ENCODE results near the gene ASCL4. TPM values are rescaled to one million over a fixed set of nuclear protein-coding genes. Genes with fewer than 3 reads are reported as not detected.

ASCL4 gene
- total RNA-seq, 1 donor from 2014 or later = not detected

DNA sequence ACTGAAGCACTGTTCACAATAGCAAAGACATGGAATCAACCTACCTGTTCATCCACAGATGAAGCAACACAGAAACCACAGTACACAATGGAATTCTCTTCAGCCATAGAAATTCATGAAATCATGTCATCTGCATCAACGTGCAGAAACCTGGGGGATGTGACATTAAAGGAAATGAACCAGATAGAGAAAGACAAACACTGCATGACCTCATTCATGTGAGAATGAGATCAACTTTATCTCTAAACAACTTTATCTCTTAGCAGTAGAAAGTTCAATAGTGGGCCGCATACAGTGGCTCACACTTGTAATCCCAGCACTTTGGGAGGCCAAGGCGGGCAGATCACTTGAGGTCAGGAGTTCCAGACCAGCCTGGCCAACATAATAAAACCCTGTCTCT, 19.9 kb downstream of the ASCL4 start:
- Mint-ChIP-seq H3K4me3 (ENCODE audit: unreplicated experiment) (no peak overlapping the region), H3K4me1 (ENCODE audit: low read depth, unreplicated experiment) (no peaks in the 10 kb centered on the region), H3K9me3 (ENCODE audit: unreplicated experiment) (peaks cover 2% of the 10 kb centered on the region), H3K36me3 (ENCODE audit: unreplicated experiment) (peaks cover 7% of the 10 kb centered on the region), H3K27ac (ENCODE audit: unreplicated experiment) (no peak overlapping the region), H3K27me3 (ENCODE audit: unreplicated experiment) (no peaks in the 10 kb centered on the region)
- DNase-seq = no peak
- no peak for TF ChIP-seq CTCF (IDR thresholded peaks at IDR 0.05; ENCODE audit: partially characterized antibody, unreplicated experiment)

DNA sequence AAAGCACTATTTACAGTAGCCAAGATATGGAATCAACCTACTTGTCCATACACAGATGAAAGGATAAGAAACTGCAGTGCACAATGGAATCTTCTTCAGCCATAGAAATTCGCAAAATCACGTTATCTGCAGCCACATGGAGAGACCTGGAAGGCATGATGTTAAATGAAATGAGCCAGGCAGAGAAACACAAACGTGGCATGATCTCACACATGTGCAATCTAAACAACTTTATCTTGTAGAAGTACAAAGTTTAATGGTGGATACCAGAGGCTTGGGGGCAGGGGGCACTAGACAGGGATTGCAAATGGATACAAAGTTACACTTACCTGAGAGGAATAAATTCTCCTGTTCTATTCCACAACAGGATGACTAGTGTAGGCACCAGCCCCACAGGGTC, 24.1 kb downstream of the ASCL4 start:
- DNase-seq = no peak
- no peak for TF ChIP-seq CTCF (IDR thresholded peaks at IDR 0.05; ENCODE audit: partially characterized antibody, unreplicated experiment)
- H3K9me3 Mint-ChIP-seq (ENCODE audit: unreplicated experiment) = no peaks in the 10 kb centered on the region
- no peaks in the 10 kb centered on the region for H3K4me1 Mint-ChIP-seq (ENCODE audit: low read depth, unreplicated experiment)
- no peak overlapping the region for H3K4me3 Mint-ChIP-seq (ENCODE audit: unreplicated experiment)
- no peaks in the 10 kb centered on the region for H3K27me3 Mint-ChIP-seq (ENCODE audit: unreplicated experiment)
- no peaks in the 10 kb centered on the region for H3K36me3 Mint-ChIP-seq (ENCODE audit: unreplicated experiment)
- H3K27ac Mint-ChIP-seq (ENCODE audit: unreplicated experiment) = no peak overlapping the region

GRCh38 chr12:107801150-107801549, 26.6 kb downstream of the ASCL4 start:
- Mint-ChIP-seq H3K36me3 (ENCODE audit: unreplicated experiment) (no peaks in the 10 kb centered on the region), H3K27me3 (ENCODE audit: unreplicated experiment) (no peaks in the 10 kb centered on the region), H3K27ac (ENCODE audit: unreplicated experiment) (no peak overlapping the region), H3K4me1 (ENCODE audit: low read depth, unreplicated experiment) (no peaks in the 10 kb centered on the region), H3K4me3 (ENCODE audit: unreplicated experiment) (no peak overlapping the region), H3K9me3 (ENCODE audit: unreplicated experiment) (no peaks in the 10 kb centered on the region)
- DNase-seq = no peak
- TF ChIP-seq CTCF (IDR thresholded peaks at IDR 0.05; ENCODE audit: partially characterized antibody, unreplicated experiment) = no peak

GRCh38 chr12:107803092-107803491, 28.6 kb downstream of the ASCL4 start:
- H3K27me3 Mint-ChIP-seq (ENCODE audit: unreplicated experiment) = peaks cover 2% of the 10 kb centered on the region
- TF ChIP-seq CTCF (IDR thresholded peaks at IDR 0.05; ENCODE audit: partially characterized antibody, unreplicated experiment) = no peak
- H3K36me3 Mint-ChIP-seq (ENCODE audit: unreplicated experiment) = no peaks in the 10 kb centered on the region
- peaks cover 4% of the 10 kb centered on the region for H3K9me3 Mint-ChIP-seq (ENCODE audit: unreplicated experiment)
- no peak overlapping the region for H3K27ac Mint-ChIP-seq (ENCODE audit: unreplicated experiment)
- no peak overlapping the region for H3K4me3 Mint-ChIP-seq (ENCODE audit: unreplicated experiment)
- no peak for DNase-seq
- no peaks in the 10 kb centered on the region for H3K4me1 Mint-ChIP-seq (ENCODE audit: low read depth, unreplicated experiment)

- H3K27ac Mint-ChIP-seq (ENCODE audit: unreplicated experiment) = no peak overlapping the region
- H3K27me3 Mint-ChIP-seq (ENCODE audit: unreplicated experiment) = peaks cover 4% of the 10 kb centered on the region
- no peak overlapping the region for H3K4me3 Mint-ChIP-seq (ENCODE audit: unreplicated experiment)
- H3K9me3 Mint-ChIP-seq (ENCODE audit: unreplicated experiment) = peaks cover 4% of the 10 kb centered on the region
- H3K36me3 Mint-ChIP-seq (ENCODE audit: unreplicated experiment) = no peaks in the 10 kb centered on the region
- no peaks in the 10 kb centered on the region for H3K4me1 Mint-ChIP-seq (ENCODE audit: low read depth, unreplicated experiment)
- no peak for TF ChIP-seq CTCF (IDR thresholded peaks at IDR 0.05; ENCODE audit: partially characterized antibody, unreplicated experiment)
- DNase-seq = no peak
These were observed 31.1 kb downstream of the ASCL4 start for GRCh38 chr12:107805488-107806180.
